HepG2 (cell line): Measurements from ENCODE around the gene CREG1. TPM values are rescaled to one million over a fixed set of nuclear protein-coding genes. Genes with fewer than 3 reads are reported as not detected.

Experiments used
- ATAC-seq: fragments of 200-7000 bp; cut with Tn5 transposase; 3 replicates; pipeline ENCODE4 v1.9.1; 2020; ENCODE audit warnings: mild to moderate bottlenecking, moderate library complexity
- BruUV-seq: library from RNA; stranded (reverse); fragments of 400-500 nt; replicated peaks from 2 replicates; lab custom pipeline; 2021; lab: Mats Ljungman, UMichigan
- CTCF ChIA-PET: fragments of 300-600 bp; formaldehyde crosslinking; extraction: SDS; loops from one replicate; lab custom pipeline; 2021; ENCODE audit warnings: low total read pairs, inconsistent platforms, low intra/inter-chr PET ratio; lab: Yijun Ruan, JAX
- POLR2A ChIA-PET: fragments of 350-600 bp; sonication (Branson Sonifier 250); formaldehyde crosslinking; loops from one replicate; lab custom pipeline; 2020; ENCODE audit warnings: antibody characterized with exemption, inconsistent platforms; lab: Yijun Ruan, JAX
- DNase-seq: peaks from one replicate; pipeline ENCODE4 v3.0.0-alpha.2; 2015; ENCODE audit warnings: low spot score
- FAIRE-seq: peaks from 3 replicates; lab custom pipeline; 2011; peaks lifted over from hg19 to GRCh38; lab: Jason Lieb, UNC
- H2AFZ ChIP-seq: one replicate; pipeline ENCODE4 v1.6.1; 2011; ENCODE audit warnings: low read length, inconsistent platforms
- H3K27ac ChIP-seq: fragments of 300-600 bp; 3 replicates; pipeline ENCODE4 v1.8.0; 2011; ENCODE audit warnings: mixed run types, mild to moderate bottlenecking, mixed read lengths, low read length, inconsistent platforms; ENCODE audit not compliant: insufficient read depth; ENCODE audit errors: extremely low read length
- H3K27me3 ChIP-seq, 2 experiments: fragments of 200-600 bp in 1 of 2; 2 replicates in 1 of 2; 3 replicates in 1 of 2; pipeline versions ENCODE4 v1.6.0 to v1.8.0; 2011; ENCODE audit warnings: low read length in 2 of 2, mild to moderate bottlenecking in 2 of 2, moderate library complexity in 2 of 2, inconsistent platforms in 1 of 2; ENCODE audit not compliant: insufficient read depth in 2 of 2, control insufficient read depth in 1 of 2
- H3K36me3 ChIP-seq, 2 experiments: fragments of 200-600 bp in 1 of 2; replicated peaks in 1 of 2; 2 replicates in 1 of 2; 3 replicates in 1 of 2; pipeline versions ENCODE4 v1.5.1 to v1.8.0; 2011; ENCODE audit warnings: low read length in 2 of 2, inconsistent platforms in 1 of 2; ENCODE audit not compliant: insufficient read depth in 2 of 2, control insufficient read depth in 1 of 2
- H3K4me1 ChIP-seq: 2 replicates; pipeline ENCODE4 v1.5.1; 2012; ENCODE audit warnings: low read length, inconsistent platforms; ENCODE audit not compliant: insufficient read depth
- H3K4me2 ChIP-seq: 2 replicates; pipeline ENCODE4 v1.6.0; 2011; ENCODE audit warnings: low read depth, low read length, inconsistent platforms
- H3K4me3 ChIP-seq, 3 experiments: fragments of 200-600 bp in 1 of 3; sonication (generic), shearing (Covaris generic) in 1 of 3; replicated peaks in 1 of 3; 2 replicates each; pipeline ENCODE4 v1.5.1; 2011 to 2016; ENCODE audit warnings: low read length in 3 of 3, inconsistent platforms in 2 of 3, low read depth in 2 of 3, mild to moderate bottlenecking in 2 of 3, control low read depth in 1 of 3, mixed read lengths in 1 of 3; ENCODE audit not compliant: insufficient read depth in 1 of 3
- H3K79me2 ChIP-seq: one replicate; pipeline ENCODE4 v1.6.1; 2011; ENCODE audit warnings: low read length, inconsistent platforms; ENCODE audit not compliant: insufficient read depth
- H3K9ac ChIP-seq: 2 replicates; pipeline ENCODE4 v1.6.0; 2011; ENCODE audit warnings: mild to moderate bottlenecking, low read depth, low read length, inconsistent platforms; ENCODE audit not compliant: insufficient read depth
- H3K9me3 ChIP-seq: 2 replicates; pipeline ENCODE4 v1.5.1; 2012; ENCODE audit warnings: mild to moderate bottlenecking, low read length
- H4K20me1 ChIP-seq: 2 replicates; pipeline ENCODE4 v1.6.0; 2011; ENCODE audit warnings: inconsistent platforms, mild to moderate bottlenecking, low read length, moderate library complexity; ENCODE audit not compliant: insufficient read depth
- ARID2 ChIP-seq: sonication (generic); formaldehyde crosslinking; IDR thresholded peaks from 2 replicates; pipeline ENCODE4 v1.8.1; 2022; ENCODE audit warnings: mild to moderate bottlenecking, missing genetic modification reagents, borderline replicate concordance
- CREB1 ChIP-seq, 2 experiments: fragments of 450-650 bp in 1 of 2; IDR thresholded peaks; 2 replicates each; pipeline ENCODE4 v1.6.1; 2016 to 2017; ENCODE audit warnings: control low read depth in 1 of 2, mild to moderate bottlenecking in 1 of 2, missing compliant biosample characterization in 1 of 2, missing genetic modification characterization in 1 of 2
- FOXC1 ChIP-seq: sonication (generic); formaldehyde crosslinking; IDR thresholded peaks from 2 replicates; pipeline ENCODE4 v1.8.0; 2022; ENCODE audit warnings: mild to moderate bottlenecking, missing genetic modification reagents, borderline replicate concordance
- FOXK2 ChIP-seq: fragments of 450-650 bp; IDR thresholded peaks from 2 replicates; pipeline ENCODE4 v1.6.1; 2016
- GLI4 ChIP-seq: sonication (generic); formaldehyde crosslinking; IDR thresholded peaks from 2 replicates; pipeline ENCODE4 v1.5.1; 2020; ENCODE audit warnings: missing genetic modification reagents, mild to moderate bottlenecking, moderate library complexity, borderline replicate concordance
- MTF2 ChIP-seq: sonication (generic); formaldehyde crosslinking; IDR thresholded peaks from 2 replicates; pipeline ENCODE4 v1.5.0; 2020; ENCODE audit warnings: missing genetic modification reagents, borderline replicate concordance
- NAIF1 ChIP-seq: sonication (generic); formaldehyde crosslinking; IDR thresholded peaks from 2 replicates; pipeline ENCODE4 v1.5.0; 2020; ENCODE audit warnings: mild to moderate bottlenecking, missing genetic modification reagents, borderline replicate concordance
- NFYB ChIP-seq: sonication (generic); formaldehyde crosslinking; IDR thresholded peaks from 2 replicates; pipeline ENCODE4 v1.4.0; 2020; ENCODE audit warnings: missing genetic modification reagents
- NONO ChIP-seq, 2 experiments: fragments of 450-650 bp in 1 of 2; sonication (generic) in 1 of 2; formaldehyde crosslinking in 1 of 2; IDR thresholded peaks in 1 of 2; conservative IDR thresholded peaks in 1 of 2; 2 replicates each; pipeline versions ENCODE4 v1.6.1 to v1.8.0; 2017 to 2022; ENCODE audit warnings: mild to moderate bottlenecking in 1 of 2, missing genetic modification reagents in 1 of 2, moderate library complexity in 1 of 2
- PHF20 ChIP-seq: sonication (generic); formaldehyde crosslinking; IDR thresholded peaks from 2 replicates; pipeline ENCODE4 v1.5.0; 2020; ENCODE audit warnings: mild to moderate bottlenecking, missing genetic modification reagents
- PREB ChIP-seq: sonication (generic); formaldehyde crosslinking; IDR thresholded peaks from 2 replicates; pipeline ENCODE4 v1.4.0; 2020; ENCODE audit warnings: missing genetic modification reagents
- SMYD3 ChIP-seq: sonication (generic); formaldehyde crosslinking; IDR thresholded peaks from 2 replicates; pipeline ENCODE4 v1.8.1; 2023; ENCODE audit warnings: mild to moderate bottlenecking, missing genetic modification reagents
- SUZ12 ChIP-seq: fragments of 150-350 bp; IDR thresholded peaks from 2 replicates; pipeline ENCODE4 v1.6.1; 2014; ENCODE audit warnings: low read depth, low read length
- SYNCRIP ChIP-seq: fragments of 200-400 bp; formaldehyde crosslinking; IDR thresholded peaks from 2 replicates; pipeline ENCODE4 v1.6.1; 2018; ENCODE audit warnings: mild to moderate bottlenecking, low read depth, low read length; ENCODE audit not compliant: insufficient read depth
- TBP ChIP-seq: sonication (generic); formaldehyde crosslinking; IDR thresholded peaks from 2 replicates; pipeline ENCODE4 v1.5.0; 2020; ENCODE audit warnings: missing genetic modification reagents
- ZHX1 ChIP-seq: sonication (generic); formaldehyde crosslinking; IDR thresholded peaks from 2 replicates; pipeline ENCODE4 v1.8.1; 2022; ENCODE audit warnings: low read depth, mild to moderate bottlenecking, missing genetic modification reagents
- ZNF446 ChIP-seq: sonication (generic); formaldehyde crosslinking; IDR thresholded peaks from 2 replicates; pipeline ENCODE4 v1.5.0; 2020; ENCODE audit warnings: mild to moderate bottlenecking, missing genetic modification reagents
- in situ Hi-C: cut with HindIII; loops from 2 replicates; pipeline ENCODE4 v1.10.0; 2017; ENCODE audit warnings: low pct_unique_long_range_greater_than_20kb; ENCODE audit not compliant: extremely low pct_ligation_motif_present
- intact Hi-C: fragments of 100-400 bp; cut with micrococcal nuclease; formaldehyde crosslinking; loops from one replicate; pipeline ENCODE4 v1.10.0; 2022; ENCODE audit not compliant: unreplicated experiment
- polyA plus RNA-seq, 8 experiments: library from polyadenylated mRNA; depleted of rRNA in 3 of 8; stranded (reverse) in 7 of 8; unstranded in 1 of 8; fragments of >200 nt; fragmentation: Illumina TruSeq in 4 of 8; extraction: Trizol in 4 of 8; gene quantifications; 2 replicates each; pipeline versions ENCODE4 v1.2.1 to v1.2.3, GENCODE V29; 2011 to 2016; ENCODE audit warnings: low read depth in 4 of 8, missing spikeins in 1 of 8, mixed read lengths in 1 of 8; ENCODE audit not compliant: insufficient read depth in 1 of 8
- total RNA-seq, 5 experiments: library from RNA; depleted of rRNA; stranded (reverse); fragments of >200 nt; fragmentation: Illumina TruSeq; extraction: Trizol; gene quantifications; 2 replicates each; pipeline ENCODE4 v1.2.3, GENCODE V29; 2016; ENCODE audit warnings: low read depth in 1 of 5
- TF ChIP-seq, protein P1 (sequence below), 2 experiments: IDR thresholded peaks; 2 replicates each; pipeline ENCODE4 v1.6.1; 2011 to 2012; ENCODE audit warnings: low read length in 2 of 2, borderline replicate concordance in 1 of 2, low read depth in 1 of 2, mild to moderate bottlenecking in 1 of 2, moderate library complexity in 1 of 2

Gene CREG1
- total and polyA plus RNA-seq, 2 of the 13 experiments (the other 11 are each of a cell fraction or from before 2014, with no cell fraction given): 31.3 to 33.5 TPM

DNA sequence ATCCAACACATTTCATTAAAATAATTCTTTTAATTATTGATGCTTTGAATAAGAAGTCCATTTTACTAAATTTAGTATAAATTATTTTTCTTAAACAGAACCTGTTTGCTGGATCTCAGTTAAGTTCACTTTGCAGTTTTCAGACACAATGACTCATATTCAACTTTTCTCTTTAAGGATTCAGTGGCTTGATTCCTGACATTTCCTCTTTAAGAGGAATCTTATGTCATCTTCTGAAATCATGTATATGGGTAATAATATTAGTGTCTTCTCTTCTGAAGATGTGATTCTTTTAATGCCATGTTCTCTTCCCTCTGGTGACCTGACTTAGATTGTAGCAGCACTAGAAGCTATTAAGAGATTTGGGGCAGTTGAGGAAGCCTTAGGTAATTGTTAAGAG, 12.6 kb downstream of the CREG1 start:
- intact Hi-C loops: no loop called here
- POLR2A ChIA-PET: no interaction called here
- no peak for TF ChIP-seq PHF20
- TF ChIP-seq SMYD3: no peak
- TF ChIP-seq SUZ12: no peak
- no peak for TF ChIP-seq NONO (IDR thresholded peaks at IDR 0.05)
- no peak for TF ChIP-seq NONO (CRISPR knock-in tag; conservative IDR thresholded peaks at IDR 0.05)
- no peak for TF ChIP-seq NFYB (CRISPR knock-in tag)
- no peak for TF ChIP-seq GLI4 (CRISPR knock-in tag)
- no peak for TF ChIP-seq CREB1 (IDR thresholded peaks at IDR 0.05)
- TF ChIP-seq CREB1 (CRISPR knock-in tag; IDR thresholded peaks at IDR 0.05): no peak
- TF ChIP-seq MTF2 (CRISPR knock-in tag): no peak
- no peak for TF ChIP-seq NAIF1
- TF ChIP-seq SYNCRIP: no peak
- no peak for TF ChIP-seq ARID2 (CRISPR knock-in tag)
- TF ChIP-seq, protein P1, sequence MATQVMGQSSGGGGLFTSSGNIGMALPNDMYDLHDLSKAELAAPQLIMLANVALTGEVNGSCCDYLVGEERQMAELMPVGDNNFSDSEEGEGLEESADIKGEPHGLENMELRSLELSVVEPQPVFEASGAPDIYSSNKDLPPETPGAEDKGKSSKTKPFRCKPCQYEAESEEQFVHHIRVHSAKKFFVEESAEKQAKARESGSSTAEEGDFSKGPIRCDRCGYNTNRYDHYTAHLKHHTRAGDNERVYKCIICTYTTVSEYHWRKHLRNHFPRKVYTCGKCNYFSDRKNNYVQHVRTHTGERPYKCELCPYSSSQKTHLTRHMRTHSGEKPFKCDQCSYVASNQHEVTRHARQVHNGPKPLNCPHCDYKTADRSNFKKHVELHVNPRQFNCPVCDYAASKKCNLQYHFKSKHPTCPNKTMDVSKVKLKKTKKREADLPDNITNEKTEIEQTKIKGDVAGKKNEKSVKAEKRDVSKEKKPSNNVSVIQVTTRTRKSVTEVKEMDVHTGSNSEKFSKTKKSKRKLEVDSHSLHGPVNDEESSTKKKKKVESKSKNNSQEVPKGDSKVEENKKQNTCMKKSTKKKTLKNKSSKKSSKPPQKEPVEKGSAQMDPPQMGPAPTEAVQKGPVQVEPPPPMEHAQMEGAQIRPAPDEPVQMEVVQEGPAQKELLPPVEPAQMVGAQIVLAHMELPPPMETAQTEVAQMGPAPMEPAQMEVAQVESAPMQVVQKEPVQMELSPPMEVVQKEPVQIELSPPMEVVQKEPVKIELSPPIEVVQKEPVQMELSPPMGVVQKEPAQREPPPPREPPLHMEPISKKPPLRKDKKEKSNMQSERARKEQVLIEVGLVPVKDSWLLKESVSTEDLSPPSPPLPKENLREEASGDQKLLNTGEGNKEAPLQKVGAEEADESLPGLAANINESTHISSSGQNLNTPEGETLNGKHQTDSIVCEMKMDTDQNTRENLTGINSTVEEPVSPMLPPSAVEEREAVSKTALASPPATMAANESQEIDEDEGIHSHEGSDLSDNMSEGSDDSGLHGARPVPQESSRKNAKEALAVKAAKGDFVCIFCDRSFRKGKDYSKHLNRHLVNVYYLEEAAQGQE (IDR thresholded peaks at IDR 0.05; ENCODE audit: borderline replicate concordance in 1 of 2, low read depth in 1 of 2, low read length in 2 of 2): no peak
- no peak for TF ChIP-seq ZNF446
- no peak for TF ChIP-seq PREB
- TF ChIP-seq FOXK2: no peak
- no peak for TF ChIP-seq FOXC1
- no peak for TF ChIP-seq TBP
- no peak for TF ChIP-seq ZHX1 (CRISPR knock-in tag)

More for the DNA sequence above, 12.6 kb downstream of the CREG1 start:
- ATAC-seq (no peak), DNase-seq (no peak), FAIRE-seq (no peak)
- CTCF ChIA-PET: interaction anchor here (1.9 kb wide), 1 partner anchor 474 kb away, joined by 4 read pairs; no protein-coding TSS in a partner anchor
- Histone ChIP-seq H2AFZ (no peak overlapping the region), H3K27me3 (no peaks in the 10 kb centered on the region), H4K20me1 (no peaks in the 10 kb centered on the region), H3K36me3 (0 out of 5 replicates have a peak, but pooled peaks cover 2 to 3% of the 10 kb centered on the region in 2 experiments), H3K4me2 (no peak overlapping the region), H3K27ac (no peak overlapping the region), H3K9me3 (no peaks in the 10 kb centered on the region), H3K4me3 (no peak overlapping the region), H3K4me1 (peaks cover 27% of the 10 kb centered on the region), H3K9ac (no peak overlapping the region), H3K79me2 (no peaks in the 10 kb centered on the region)
- no TSS peak for BruUV-seq
- in situ Hi-C loops: loop anchor here (25.0 kb wide), 1 partner anchor 279 kb away; no protein-coding TSS in a partner anchor
